GM10847 (cell line): ENCODE measurements around the gene MESP2.
A peak's percentile ranks its signal among the peaks of the same experiment; 100 is the strongest.

Source experiments
- POLR2A ChIP-seq: IDR thresholded peaks from 2 replicates; pipeline ENCODE4 v1.6.1; 2011; ENCODE audit not compliant: insufficient read length; ENCODE audit errors: extremely low read depth

Gene MESP2

DNA sequence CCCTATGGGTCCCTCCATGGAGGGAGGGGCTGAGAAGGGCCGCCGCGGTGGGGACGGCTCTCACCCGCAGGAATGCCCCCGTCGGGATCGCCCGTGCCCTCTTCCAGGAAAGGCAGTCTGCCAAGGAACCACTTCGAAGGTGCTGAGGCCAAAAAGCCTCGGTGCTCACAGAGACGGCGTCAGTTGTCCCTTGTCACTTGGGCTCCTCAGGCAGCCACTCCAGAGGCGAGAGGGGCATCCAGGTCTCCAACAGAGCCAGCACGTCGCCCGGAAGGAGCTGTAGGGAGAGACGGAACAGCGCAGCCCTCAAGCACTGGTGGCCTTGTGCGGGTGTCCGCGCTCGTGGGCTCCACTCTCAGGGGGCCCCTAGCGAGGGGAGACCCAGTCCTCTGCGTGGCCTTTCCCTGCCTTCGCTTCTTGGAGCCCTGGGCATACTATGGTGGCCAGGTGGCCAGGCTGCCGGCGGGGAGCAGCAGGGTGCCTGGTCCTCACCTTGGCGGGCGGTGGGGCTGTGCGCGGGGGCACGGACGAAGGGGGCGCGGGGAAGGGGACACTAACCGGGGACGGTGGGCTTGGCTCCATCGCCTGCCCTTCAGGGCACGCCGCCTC is 26.1 kb upstream of the MESP2 start:
- TF ChIP-seq POLR2A: no peak

- peak; percentile 45 for TF ChIP-seq POLR2A
Observed at GRCh38 chr15:89750560-89751542, 25.3 kb upstream of the MESP2 start, which contains the start of gene MESP1. Gene MESP1 (minus strand): TSS chr15:89751249. CDS start chr15:89751231, 18 bp downstream.

GRCh38 chr15:89751748-89752147 is 24.4 kb upstream of the MESP2 start:
- TF ChIP-seq POLR2A: no peak

DNA sequence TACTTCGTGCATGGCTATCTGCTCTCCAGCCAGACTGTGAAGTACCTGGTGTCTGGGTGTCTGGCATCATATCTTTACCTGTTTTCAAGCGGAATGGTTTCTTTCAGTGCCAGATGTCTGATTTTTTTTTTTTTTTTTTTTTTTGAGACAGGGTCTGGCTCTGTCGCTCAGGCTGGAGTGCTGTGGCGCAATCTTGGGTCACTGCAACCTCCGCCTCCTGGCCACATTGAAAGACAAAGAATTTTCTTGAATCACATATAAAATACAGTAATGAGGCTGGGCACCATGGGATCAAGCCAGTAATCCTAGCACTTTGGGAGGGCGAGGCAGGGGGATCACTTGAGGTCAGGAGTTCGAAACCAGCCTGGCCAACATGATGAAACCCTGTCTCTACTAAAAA is 22.3 kb upstream of the MESP2 start:
- TF ChIP-seq POLR2A: no peak

DNA sequence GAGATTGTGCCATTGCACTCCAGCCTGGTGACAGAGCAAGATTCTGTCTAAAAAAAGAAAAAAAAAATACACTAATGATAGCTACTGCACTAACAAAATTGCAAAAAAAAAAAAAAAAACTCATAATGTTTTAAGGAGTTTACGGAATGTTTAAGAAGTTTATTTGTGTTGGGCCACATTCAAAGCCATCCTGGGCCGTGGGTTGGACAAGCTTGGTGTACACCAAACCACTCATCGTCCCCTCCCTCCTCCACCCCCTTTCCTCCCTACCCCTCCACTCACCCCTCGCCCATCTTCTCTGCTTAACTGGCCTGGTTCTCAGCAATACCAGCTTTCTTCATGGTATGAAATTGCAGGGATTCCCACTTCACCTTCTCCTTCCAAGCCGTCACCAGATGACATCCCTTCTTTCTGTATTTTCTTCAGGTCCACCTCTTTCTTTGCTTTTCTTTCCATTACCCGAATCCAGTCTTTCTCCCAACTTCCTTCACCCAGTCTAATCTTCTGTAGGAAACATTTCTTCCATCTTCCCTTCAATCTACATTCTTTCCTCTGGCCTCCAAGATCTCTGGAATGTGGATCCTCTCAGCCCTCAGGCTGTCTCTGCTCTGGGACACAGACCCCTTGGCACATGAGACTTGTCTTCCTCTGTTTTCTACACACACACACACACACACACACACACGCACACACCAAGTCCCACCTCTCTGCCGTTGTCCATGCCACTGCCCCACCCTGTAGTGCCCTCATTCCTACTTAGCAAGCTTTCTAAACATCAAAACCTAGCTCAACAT is 21.6 kb upstream of the MESP2 start:
- TF ChIP-seq POLR2A: no peak

DNA sequence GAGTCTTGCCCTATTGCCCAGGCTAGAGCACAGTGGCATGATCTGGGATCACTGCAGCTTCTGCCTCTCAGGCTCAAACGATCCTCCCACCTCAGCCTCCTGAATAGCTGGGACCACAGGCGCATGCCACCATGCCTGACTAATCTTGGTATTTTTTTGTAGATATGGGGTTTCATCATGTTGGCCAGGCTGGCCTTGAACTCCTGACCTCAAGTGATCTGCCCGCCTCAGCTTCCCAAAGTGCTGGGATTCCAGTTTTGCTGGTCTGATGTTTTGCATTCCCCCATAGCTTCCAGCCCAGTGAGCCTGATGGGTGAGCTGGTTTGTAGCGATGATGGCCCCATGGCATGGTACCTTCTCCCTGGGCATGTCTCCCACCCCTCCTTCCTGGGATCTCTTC is 20.4 kb upstream of the MESP2 start:
- TF ChIP-seq POLR2A: no peak

- no peak for TF ChIP-seq POLR2A
Observed at GRCh38 chr15:89756897-89757296, 19.2 kb upstream of the MESP2 start.

- no peak for TF ChIP-seq POLR2A
Observed at GRCh38 chr15:89758283-89758682, 17.8 kb upstream of the MESP2 start.

DNA sequence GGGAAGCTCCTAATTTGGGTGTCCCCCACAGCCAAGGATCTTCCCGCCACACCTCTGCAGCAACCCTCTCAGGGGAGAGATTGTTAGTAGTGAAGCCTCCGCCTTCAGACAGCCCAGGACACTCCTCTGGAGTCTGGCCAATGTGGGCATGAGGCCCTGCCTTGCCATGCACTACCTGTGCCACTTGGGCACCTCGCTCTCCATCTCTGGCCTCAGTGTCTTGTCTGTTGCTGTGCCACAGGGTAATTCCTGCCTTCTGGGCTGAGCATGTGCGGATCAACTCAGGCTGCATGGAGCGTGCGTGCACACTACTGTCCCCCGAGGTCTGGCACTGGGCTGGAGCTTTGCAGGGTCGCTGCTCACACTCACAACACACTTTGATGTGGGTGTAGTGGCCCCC is 17.2 kb upstream of the MESP2 start:
- TF ChIP-seq POLR2A: no peak

- TF ChIP-seq POLR2A: no peak
Observed at GRCh38 chr15:89759835-89760234, 16.3 kb upstream of the MESP2 start.

DNA sequence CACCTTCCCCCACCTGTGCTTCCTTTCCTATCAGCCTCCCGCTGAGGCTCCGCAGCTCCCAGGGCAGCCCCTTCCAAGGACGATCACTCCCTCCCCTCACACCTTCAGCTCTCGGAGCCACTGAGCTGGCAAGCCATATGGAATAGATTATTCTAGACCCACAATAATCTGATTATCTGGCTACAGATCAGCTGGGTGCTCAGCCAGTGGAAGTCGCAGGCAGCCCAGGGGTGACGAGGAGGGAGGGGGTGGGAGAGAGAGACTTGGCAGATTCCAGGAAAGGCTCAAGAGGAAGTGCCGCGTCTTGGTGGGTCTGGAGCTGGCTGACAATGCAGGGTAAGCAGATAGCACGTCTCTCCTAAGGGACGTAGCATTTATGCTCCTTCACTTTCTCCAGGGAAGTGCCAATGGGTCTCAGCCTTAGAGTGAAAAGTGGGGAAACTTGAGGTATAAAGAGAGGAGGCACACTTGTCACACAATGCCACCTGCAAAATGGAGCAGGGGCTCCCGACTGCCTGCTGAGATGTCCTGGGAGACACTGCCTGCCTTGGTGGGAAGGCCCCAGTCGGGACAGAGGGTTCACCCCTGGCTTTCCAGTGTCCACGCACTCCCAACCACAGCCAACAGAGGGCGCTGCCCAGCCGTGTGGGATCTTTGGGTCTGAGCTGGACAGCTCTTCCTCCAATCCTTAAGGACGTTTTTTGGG is 15.7 kb upstream of the MESP2 start:
- no peak for TF ChIP-seq POLR2A

GRCh38 chr15:89761009-89761831 is 14.9 kb upstream of the MESP2 start:
- no peak for TF ChIP-seq POLR2A

DNA sequence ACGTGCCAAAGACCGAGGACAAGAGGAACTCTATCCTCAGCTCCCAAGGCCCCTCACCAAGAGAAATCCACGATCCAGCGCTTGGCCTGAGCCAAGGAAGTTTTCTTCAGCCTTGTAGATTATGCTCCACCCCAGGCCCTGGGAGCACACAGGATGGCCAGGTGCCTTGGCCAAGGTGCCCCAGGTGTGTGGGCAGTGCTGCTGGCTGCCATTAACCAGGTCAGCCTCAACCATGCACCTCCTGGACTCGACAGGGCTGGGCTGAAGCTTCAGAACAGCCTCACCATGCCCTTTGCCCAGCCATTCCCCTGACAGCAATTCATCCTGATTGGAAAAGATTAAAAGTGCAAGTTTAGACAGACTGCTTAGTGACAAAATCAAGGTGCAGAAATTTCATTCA is 14.2 kb upstream of the MESP2 start:
- TF ChIP-seq POLR2A: no peak

DNA sequence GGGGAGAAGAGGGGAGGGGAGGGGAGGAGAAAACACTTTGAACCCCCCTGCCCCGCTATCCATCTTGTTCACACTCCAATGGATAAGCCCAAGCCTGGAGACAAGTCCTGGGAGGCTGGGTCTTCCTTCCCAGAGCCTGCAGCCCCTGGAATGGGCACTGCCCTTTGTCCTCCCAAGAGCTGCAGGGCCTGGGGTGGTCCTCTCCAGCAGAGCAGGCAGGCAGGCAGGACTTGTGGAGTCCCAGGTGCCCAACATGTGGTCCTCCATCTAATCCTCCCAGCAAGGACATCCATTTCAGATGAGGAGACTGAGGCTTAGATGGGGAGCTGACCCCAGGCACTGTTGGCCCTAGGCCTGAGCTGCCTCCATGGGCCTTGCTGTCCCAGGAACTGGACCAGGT is 10.4 kb upstream of the MESP2 start:
- TF ChIP-seq POLR2A: no peak
